GM18520 (cell line): ENCODE data around the gene NPY2R.

Experiments used
- ATAC-seq: cut with Tn5 transposase; IDR thresholded peaks from one replicate; pipeline ENCODE4 v1.9.1; 2021; ENCODE audit not compliant: unreplicated experiment

The NPY2R gene, protein sequence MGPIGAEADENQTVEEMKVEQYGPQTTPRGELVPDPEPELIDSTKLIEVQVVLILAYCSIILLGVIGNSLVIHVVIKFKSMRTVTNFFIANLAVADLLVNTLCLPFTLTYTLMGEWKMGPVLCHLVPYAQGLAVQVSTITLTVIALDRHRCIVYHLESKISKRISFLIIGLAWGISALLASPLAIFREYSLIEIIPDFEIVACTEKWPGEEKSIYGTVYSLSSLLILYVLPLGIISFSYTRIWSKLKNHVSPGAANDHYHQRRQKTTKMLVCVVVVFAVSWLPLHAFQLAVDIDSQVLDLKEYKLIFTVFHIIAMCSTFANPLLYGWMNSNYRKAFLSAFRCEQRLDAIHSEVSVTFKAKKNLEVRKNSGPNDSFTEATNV

DNA sequence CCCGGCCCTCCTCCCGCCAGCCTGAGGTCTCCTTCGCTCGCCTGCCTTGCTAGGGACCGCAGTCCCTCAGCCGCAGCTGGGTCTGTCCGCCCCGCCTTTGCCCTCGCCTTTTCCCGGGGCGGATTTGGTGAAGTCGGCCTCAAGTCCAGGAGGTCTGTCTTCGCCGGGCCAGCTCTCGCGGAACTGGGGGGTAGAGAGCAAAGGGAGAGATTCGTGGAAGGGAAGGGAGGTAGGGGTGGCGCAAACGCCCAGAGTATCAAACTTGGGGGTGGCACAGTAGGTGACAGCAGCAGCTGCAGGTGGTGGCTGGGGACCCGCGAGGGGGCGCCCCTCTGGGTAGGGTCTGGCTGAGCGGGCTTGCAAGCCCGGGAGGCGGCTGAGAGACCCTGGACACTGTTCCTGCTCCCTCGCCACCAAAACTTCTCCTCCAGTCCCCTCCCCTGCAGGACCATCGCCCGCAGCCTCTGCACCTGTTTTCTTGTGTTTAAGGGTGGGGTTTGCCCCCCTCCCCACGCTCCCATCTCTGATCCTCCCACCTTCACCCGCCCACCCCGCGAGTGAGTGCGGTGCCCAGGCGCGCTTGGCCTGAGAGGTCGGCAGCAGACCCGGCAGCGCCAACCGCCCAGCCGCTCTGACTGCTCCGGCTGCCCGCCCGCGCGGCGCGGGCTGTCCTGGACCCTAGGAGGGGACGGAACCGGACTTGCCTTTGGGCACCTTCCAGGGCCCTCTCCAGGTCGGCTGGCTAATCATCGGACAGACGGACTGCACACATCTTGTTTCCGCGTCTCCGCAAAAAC, at the start of gene NPY2R:
Gene NPY2R, plus strand, starts transcription at position 379 of the 797 bp plus-strand sequence. CDS start 5,304 bp downstream, outside the sequence.
- no peak for ATAC-seq

DNA sequence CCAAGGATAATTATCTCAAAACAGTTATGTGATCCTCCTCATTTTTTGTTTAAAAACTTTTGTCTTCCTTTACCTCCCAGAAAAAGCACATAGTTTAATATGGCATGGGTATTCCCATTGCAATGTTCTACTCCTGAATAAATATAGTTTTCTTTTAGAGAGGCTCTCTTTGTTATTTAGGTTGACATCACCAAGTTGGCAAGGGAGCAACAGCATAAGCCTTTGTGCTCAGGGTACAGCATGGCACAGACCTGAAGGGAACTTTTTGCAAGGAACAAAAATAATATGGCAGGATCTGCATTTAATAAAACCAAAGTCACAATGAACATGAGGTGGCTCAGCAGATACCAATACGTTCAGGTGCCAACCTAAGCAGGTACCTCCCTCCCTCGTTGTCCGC, 47.1 kb upstream of the NPY2R start:
- ATAC-seq = no peak

DNA sequence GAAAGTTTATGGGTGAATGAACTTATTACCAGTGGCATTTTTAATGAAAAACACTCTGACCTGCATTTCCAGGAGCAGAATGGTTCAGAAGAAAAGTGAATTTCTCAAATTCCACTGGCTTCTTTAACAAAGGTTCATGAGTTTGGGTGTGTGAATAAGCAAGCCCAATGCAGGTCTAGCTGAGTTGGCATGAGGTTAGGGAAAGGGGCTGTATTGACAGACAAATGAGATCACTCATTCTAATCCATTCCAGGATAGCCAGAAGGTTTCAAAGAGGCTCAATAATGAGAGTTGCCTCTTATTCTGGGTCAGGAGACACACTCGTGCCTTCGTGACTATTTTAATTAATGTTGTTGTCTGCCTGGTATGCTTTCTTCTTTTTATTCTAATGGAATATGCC, 43.7 kb upstream of the NPY2R start:
- ATAC-seq = no peak

DNA sequence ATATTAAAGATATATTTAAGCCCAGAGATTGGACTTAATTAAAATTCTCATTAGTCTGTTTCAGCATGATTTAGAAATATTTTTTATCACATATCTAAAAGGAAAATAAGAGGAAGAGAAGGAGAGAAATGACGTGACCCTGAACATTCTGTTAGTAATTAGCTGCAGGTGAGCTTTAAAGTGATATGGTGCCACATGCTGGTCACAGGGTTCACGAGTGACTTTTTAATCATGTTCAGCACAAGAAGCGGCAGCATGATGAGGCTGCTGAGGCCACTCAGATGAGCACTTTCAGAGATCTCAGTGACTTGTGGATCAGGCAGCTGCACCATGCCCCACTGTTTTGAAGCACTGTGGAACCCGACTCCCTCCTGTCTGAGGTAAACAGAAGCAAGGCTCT, 37.9 kb upstream of the NPY2R start:
- no peak for ATAC-seq

DNA sequence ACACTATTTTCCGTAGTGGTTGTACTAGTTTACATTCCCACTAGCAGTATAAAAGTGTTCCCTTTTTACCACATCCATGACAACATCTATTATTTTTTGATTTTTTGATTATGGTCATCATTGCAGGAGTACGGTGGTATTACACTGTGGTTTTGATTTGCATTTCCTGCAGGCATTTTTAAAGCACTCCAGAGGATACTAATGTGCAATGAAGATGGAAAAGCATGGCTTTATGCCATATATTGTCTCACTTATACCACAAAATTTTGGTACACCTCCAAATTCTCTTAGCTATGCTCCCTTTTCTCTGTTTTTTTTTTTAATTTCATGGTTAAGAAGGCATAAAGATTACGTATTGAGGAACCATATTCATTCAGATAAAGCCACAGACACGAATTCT, 35.1 kb upstream of the NPY2R start:
- no peak for ATAC-seq

DNA sequence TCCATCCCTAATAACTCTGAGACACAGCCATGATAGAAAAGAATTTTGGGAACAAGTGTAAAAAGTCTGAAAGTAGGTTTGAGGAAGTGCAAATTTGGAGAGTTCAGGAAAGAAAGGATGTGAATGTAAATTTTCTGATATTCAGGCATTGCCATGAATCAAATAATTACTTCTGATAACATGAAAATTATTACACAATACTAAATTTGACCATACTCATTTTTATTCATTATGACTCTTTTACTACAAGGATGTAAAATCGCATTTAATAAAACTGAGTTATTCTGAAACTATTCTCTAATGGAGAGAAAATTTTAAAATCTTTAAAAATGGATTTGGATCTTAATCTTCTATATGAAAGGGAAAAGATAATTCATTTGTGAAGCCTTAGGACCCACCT, 33.8 kb upstream of the NPY2R start:
- ATAC-seq = no peak

DNA sequence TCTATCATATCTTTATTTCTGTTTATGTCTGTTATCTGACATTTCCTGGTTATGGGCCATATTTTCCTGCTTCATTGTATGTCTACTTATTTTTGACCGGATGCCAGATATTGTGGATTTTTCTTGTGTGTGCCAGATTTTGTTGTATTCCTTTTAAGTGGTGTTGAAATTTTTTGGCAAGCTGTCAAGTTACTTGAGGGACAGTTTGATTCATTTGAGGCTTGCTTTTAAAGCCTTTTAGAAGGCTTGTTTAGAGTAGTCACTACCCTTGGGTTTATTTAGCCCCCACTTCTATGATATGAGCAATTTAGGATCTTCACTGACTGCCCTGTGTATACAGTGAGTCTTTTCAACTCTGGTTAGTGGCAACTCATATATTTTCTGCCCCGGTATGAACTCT, 29.2 kb upstream of the NPY2R start:
- no peak for ATAC-seq

DNA sequence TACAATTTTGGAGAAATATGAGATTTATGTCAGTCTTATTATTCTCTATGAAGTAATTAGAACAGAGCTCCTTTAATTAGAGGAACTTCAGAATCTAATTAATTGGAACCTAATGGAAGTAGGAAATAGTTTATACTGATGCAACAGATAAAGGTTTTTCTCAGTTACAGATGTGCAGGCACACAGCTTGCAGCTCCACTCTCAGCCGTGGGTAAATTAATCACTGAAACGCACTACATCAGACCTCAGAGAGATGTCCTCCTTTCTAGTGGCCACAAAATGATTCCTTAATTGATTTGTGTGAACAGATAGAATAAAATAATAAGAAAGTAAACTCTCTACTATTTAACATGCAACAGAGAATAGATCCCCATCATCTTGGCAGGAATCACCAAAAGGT, 21.5 kb upstream of the NPY2R start:
- ATAC-seq = no peak

DNA sequence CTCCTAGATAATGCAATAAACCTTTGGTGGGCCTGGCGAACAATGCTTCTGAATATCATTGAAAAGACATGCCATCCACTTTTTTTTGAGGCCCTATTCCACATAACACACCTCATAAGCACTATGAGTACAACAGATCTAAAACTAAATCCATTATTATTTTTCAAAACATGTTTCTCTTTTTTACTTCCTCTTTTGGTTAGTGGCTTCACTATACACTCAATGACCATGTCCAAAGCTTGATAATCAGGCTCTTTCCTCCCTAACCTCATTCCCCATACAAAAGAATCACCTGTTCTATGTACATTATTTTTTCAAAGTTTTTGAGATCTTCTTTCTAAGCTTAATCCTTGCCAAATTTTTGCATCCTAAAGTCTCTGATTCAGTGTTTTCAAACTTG, 20.4 kb upstream of the NPY2R start:
- no peak for ATAC-seq

DNA sequence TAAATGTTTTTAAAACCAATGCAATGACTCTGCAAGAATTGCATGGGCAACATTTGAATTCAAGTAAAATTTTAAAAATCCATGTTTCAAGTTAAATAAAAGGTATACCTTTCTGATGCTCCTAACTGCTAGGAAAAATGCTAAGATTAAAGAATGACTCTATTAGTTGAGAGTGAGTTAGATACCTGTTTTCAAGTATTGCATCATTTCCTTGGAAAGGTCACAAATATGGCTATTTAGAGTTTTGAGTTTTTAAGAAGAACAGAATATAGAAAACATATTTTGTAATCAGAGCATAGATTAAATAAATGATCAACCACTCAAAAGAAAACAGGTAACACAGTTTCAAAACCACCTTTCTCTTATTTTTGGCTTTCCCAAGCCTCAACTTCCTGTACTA, 18.3 kb upstream of the NPY2R start:
- no peak for ATAC-seq

DNA sequence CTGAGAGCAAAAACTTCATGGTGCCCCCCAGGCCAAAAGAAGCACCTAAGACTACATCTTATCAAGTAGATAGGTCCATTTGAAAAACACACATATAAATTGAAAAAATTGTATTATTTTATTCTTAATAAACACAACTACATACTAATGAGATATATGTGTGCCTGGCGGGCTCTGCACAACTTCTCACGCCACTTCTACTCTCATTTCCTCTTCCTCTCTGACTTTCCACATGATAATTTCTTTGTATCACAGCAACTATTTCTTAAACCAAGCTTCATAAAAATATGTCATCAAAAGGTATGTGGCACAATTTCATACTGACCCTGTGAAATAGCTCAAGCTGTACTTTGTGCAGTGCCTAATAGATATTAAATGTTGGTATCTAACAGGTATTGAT, 10.7 kb upstream of the NPY2R start:
- no peak for ATAC-seq

DNA sequence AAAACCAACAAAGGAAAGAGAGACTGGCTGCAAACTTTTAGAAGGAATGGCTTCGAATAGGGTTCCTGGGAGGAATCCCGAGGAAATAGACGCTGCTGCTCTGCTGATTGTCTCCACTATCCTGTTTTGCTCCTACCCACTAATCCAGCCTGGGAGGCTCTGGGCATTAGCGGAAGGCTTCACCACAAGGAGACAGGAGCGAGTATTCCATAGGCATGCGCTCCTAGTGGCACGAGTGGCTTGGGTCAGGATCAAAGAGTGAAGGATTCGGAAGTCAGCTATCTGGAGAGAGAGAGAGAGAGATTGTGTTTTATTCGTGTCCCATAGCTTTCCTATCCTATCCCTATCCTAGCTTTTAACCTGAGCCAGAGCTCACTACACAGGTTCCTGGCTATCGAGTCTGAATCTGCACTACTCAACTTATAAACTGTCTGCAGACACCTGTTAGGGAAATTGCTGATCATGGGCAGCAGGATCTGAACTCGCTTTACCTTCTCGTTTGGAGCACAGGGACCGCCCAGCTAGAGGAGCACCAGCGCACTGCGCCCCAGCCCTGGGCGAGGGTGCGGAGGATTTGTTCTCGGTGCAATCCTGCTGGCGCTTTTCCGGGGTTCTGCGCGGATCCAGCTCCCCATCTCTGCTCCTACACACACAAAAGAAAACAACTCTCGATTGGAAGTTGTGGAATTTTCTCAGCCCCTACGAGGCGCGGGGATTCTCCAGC, 740 bp upstream of the NPY2R start:
- ATAC-seq = no peak

DNA sequence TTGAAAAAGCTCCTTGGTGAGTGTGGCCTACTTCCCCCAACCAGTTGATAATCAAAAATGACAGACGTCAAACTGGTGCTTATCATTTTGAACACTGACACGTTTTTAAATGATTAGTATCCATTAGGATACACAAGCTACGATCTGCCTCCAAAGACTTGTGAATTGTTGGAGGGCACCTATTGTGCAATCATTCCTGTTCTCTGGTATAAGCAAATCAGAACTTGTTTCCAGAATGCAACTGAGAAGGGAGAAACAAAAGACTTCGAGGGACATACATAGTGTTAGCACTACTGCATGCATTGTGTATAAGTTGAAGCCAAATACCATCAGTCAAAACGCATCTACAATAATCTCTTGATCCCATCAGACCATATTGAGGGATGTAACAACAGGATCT, 11.6 kb downstream of the NPY2R start:
- no peak for ATAC-seq

DNA sequence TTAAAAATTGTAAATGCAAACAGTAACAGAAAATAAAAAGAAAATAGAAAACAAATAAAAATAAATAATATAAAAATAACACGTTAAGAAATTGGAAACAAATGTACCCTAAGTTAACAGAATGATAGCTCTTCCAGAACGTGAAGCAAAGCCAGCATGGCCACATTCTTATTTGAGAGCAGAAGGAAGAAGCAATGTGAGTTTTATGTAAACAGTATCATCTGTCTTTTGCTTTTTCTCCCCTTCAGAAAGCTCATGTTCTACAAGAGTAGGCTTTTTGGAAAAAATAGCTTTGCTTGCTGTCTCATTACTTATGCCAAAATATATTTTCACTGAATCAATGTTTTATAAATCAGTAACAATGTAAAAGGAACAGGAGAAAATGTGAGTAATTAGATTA, 18.7 kb downstream of the NPY2R start:
- no peak for ATAC-seq

DNA sequence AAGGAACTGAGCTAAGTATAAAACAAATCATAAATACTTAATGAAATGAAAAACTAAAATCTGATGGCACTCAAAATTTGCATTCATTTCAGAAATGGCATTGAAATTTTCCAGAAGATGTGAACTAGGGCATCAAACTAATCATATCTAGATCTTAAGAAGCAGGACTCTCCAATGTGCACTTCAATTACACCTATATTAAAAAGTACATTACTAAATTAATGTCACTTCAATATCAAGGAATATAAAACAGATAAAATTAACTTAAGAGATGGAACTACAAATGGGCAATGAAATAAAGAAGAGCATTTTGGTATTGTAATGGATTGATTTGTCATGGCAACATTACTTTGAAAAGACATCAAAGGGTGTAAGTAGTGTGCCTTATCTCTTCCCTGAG, 20.3 kb downstream of the NPY2R start:
- no peak for ATAC-seq

DNA sequence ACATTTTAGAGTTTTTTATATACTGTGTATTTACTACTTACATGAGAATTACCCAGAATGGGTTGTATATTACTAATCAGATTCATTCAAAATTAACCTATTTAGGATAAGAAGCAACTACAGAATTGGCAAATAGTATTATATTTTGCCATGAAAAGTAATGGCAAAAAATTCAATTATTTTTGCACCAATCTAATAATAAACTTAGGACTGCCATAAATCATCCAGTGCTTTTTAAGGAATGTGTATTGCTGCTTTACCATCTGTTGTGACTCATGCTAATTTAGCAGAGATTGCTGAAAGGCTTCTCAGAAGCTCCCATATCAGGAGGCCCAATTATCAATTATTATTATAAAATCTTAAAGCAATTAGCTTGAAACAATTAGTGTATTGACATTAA, 24.0 kb downstream of the NPY2R start:
- ATAC-seq = no peak

DNA sequence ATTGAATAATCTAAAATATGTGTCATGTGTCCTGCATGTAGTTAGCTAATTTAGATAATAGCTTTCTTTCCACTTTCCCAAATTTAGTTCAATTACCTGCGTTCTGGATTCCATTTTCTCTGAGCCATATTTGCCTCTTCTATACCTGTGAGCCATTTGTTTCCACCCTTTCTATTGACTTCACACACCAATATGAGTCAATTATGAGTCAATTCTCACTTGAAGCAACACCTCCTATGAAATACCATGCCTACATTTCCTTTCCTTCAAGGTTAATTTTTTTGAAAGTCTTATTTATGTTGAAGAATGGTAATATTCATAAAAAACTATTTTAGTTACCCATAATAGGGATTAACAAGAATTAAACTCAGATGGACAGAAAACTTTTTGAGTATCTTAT, 25.8 kb downstream of the NPY2R start:
- no peak for ATAC-seq

DNA sequence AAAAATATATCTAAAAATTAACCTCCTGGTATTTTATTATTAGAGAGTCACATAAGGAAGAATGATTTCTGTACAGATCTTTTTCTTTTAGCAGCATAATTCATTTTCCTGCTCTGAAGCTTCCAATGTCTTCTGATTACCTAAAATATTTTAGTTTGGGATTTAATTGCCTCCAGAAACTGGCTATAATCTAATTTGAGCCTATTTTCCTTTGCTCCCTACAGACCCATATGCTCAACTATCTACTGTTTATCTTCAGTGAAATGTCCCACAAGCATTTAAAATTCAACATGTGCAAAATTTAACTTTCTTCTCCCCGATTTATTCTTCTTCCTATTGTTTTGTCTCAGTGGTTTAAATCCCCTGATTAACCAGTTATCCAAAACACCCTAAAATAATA, 29.1 kb downstream of the NPY2R start:
- no peak for ATAC-seq

DNA sequence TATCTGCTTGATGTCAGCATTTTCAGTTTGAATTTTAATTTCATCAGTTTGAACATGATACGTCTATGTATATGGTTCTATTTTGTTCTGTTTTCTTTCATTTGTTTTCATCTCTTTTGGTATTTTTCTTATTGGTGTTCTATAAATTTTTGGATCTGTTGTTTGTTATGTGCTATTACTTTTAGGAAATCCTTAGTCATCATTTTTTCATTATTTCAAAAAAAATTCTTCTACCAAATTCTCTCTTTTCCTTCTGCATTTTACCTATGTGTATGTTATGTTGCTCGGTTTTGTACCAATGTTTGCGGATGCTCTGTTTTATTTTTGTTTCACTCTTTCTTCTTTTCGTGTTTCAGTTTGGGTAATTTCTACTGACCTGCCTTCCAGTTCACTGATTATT, 32.8 kb downstream of the NPY2R start:
- no peak for ATAC-seq

DNA sequence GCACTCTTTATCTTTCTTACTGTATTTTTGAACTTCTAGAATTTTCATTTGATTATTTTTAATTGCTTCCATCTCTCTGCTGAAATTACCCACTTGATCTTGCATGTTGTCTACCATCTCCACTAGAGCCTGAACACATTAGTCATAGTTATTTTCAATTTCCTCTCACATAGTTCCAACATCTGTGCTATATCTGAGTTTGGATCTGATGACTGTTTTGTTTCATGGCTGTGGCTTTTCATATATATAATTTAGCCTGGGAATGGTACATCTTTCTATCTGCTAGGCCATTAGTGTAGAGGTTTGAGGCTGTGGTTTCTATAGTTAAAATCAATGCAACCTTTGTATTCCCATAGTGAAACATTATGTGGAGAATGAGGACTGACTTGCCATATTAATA, 33.2 kb downstream of the NPY2R start:
- ATAC-seq = no peak

DNA sequence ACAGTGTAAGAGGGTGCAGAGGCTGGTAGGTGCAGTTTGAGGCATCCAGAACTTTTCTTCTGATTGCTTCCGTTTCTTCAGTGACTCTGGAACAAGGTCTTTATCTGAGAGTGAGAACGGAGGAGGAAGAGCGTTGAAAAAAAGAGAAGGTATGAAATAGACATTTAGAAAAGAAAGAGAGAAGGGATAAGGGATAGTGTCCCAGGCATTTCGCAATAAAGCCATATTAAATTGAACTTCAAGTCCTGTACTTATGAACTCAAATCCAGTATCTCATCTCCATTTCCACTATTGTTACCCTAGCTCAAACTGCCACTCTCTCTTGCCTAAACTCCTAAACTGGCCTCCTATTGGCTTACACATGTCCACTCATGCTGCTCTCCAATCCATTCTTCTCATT, 36.7 kb downstream of the NPY2R start:
- ATAC-seq = no peak
